ENCODE results near the gene MRPS7. TPM values are rescaled to one million over a fixed set of nuclear protein-coding genes. Genes with fewer than 3 reads are reported as not detected.

The MRPS7 gene
- total and polyA plus RNA-seq, 9 of the 15 experiments (the other 6 are each of a cell fraction or from before 2014, with no cell fraction given) = 107 to 244 (median 132) TPM

- TF ChIP-seq MNT (conservative IDR thresholded peaks at IDR 0.05) = no peak
- TF ChIP-seq CREB3 (tag; conservative IDR thresholded peaks at IDR 0.05; ENCODE audit: low read depth) = no peak
- no peak for TF ChIP-seq ZNF212 (CRISPR knock-in tag; IDR thresholded peaks at IDR 0.05)
- TF ChIP-seq ZNF347 (CRISPR knock-in tag; IDR thresholded peaks at IDR 0.05; ENCODE audit: low read depth) = no peak
- no peak for TF ChIP-seq MXI1 (IDR thresholded peaks at IDR 0.05; ENCODE audit: low read depth, low read length)
- no peak for TF ChIP-seq SMARCB1 (IDR thresholded peaks at IDR 0.05; ENCODE audit: insufficient read length, low read depth)
- no peak for TF ChIP-seq ZNF644 (tag; IDR thresholded peaks at IDR 0.05; ENCODE audit: low read depth)
- peak; percentile 58; the same call in 1 of the 2 replicates for TF ChIP-seq POLR2A (conservative IDR thresholded peaks at IDR 0.05)
- TF ChIP-seq ZNF449 (CRISPR knock-in tag; IDR thresholded peaks at IDR 0.05) = no peak
- TF ChIP-seq KAT7 (CRISPR knock-in tag; IDR thresholded peaks at IDR 0.05; ENCODE audit: borderline replicate concordance) = no peak
- no peak for TF ChIP-seq MTA3 (IDR thresholded peaks at IDR 0.05; ENCODE audit: borderline replicate concordance)
- TF ChIP-seq NR1H2 (CRISPR knock-in tag; IDR thresholded peaks at IDR 0.05) = no peak
- TF ChIP-seq FOXJ3 (CRISPR knock-in tag; IDR thresholded peaks at IDR 0.05) = no peak
- no peak for TF ChIP-seq CXXC5 (CRISPR knock-in tag; IDR thresholded peaks at IDR 0.05)
- no peak for TF ChIP-seq ILK (tag; IDR thresholded peaks at IDR 0.05; ENCODE audit: borderline replicate concordance, low read depth)
- TF ChIP-seq ZFP1 (CRISPR knock-in tag; IDR thresholded peaks at IDR 0.05) = no peak
Observed at GRCh38 chr17:75273977-75274708, 12.5 kb downstream of the MRPS7 start (continued).

Data from K562 (cell line).